HG03571 (cell line): ENCODE data around the gene FAM131A.

Source experiments
- ATAC-seq: cut with Tn5 transposase; IDR thresholded peaks from one replicate; pipeline ENCODE4 v1.9.1; 2021; ENCODE audit not compliant: unreplicated experiment

Gene FAM131A, protein sequence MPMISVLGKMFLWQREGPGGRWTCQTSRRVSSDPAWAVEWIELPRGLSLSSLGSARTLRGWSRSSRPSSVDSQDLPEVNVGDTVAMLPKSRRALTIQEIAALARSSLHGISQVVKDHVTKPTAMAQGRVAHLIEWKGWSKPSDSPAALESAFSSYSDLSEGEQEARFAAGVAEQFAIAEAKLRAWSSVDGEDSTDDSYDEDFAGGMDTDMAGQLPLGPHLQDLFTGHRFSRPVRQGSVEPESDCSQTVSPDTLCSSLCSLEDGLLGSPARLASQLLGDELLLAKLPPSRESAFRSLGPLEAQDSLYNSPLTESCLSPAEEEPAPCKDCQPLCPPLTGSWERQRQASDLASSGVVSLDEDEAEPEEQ

GRCh38 chr3:184337399-184337714, at the start of gene FAM131A:
Gene FAM131A, plus strand, starts transcription at chr3:184337600. Its CDS starts 31 bp downstream, at chr3:184337631.
- no peak for ATAC-seq

DNA sequence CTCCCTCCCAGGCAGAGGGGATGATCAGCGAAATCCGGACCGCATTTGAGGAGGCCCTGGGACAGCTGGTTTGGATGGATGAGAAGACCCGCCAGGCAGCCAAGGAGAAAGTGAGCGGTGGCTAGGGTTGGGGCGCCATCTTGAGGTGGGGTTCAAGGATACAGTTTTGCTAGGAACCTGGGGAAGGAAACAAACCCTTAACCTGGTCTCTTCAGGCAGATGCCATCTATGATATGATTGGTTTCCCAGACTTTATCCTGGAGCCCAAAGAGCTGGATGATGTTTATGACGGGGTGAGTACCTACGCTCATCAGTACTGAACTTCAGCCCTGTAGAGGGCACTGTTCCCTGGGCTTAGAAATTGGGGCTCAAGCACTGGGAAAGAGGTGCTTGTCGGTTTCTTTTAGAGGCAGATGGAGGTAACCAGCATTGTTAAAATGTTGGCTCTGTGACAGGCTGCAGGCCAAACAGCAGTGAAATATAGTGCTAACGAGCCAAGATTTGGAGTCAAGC, 47.9 kb upstream of the FAM131A start:
- no peak for ATAC-seq

DNA sequence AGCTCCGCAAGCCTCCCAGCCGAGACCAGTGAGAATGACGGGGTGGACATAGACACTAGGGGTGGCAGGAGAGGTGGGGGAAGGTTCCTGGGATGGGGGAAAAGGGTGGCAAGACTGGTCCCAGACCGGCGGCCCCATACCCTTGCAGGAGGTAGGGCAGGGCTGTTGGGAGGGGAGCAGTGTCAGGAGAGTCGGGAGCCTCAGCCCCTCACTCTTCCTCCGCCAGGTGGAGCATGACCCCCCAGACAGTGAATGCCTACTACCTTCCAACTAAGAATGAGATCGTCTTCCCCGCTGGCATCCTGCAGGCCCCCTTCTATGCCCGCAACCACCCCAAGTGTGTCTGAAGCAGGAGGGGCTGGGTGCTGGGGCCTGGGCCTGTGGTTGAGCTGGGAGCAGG, 47.1 kb upstream of the FAM131A start:
- ATAC-seq = no peak

- ATAC-seq = no peak
Measured at GRCh38 chr3:184291044-184291737, 46.2 kb upstream of the FAM131A start.

DNA sequence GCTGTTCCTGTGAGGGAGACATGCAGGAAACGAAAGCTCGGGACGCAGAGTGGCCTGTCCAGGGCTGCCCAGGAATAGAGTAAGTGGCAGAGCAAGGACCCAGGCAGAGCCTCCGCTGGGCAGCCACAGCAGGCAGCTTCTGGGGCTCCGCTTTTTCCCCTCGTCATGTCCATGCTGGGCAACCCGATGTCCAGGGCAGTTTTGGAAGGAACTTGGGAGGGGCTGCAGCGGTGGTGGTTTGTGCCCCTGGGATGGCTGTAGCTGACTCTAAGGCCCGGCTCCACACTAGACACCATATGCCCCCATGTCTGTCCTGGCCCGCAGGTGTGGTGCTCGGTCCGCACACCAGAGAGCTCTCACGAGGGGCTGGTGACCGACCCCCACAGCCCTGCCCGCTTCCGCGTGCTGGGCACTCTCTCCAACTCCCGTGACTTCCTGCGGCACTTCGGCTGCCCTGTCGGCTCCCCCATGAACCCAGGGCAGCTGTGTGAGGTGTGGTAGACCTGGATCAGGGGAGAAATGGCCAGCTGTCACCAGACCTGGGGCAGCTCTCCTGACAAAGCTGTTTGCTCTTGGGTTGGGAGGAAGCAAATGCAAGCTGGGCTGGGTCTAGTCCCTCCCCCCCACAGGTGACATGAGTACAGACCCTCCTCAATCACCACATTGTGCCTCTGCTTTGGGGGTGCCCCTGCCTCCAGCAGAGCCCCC, 45.5 kb upstream of the FAM131A start:
- ATAC-seq = no peak

DNA sequence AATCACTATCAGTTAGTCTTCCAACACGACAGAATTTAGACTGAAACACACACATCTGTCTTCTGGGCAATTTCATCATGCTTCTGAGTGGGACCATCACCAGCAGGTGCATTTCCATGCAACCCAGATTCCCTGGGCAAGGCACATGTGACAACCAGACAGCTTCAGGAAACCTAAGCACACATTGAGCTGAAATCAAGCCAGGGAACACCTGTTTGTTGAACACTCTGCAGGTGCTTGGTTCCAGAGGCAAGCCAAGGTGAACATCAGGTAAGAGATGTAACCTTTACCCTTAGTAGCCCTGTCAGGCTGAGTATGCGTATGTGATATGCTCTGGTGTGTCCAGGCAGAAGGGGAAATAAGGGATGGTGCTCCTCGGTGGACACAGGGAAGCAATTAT, 41.6 kb upstream of the FAM131A start:
- no peak for ATAC-seq

DNA sequence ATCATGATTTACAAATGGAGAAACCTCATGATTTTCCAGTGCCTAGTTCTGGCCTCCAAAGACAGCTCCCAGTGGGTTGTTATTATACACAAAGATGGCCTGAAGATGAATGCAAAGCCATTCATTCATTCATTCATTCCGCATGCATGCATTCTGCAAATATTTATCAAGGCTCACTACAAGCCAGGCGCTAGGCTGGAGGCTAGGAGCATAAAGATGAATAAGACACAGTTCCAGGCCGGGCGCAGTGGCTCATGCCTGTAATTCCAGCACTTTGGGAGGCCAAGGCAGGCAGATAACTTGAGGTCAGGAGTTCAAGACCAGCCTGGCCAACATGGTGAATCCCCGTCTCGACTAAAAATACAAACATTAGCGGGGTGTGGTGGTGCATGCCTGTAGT, 40.8 kb upstream of the FAM131A start:
- no peak for ATAC-seq

DNA sequence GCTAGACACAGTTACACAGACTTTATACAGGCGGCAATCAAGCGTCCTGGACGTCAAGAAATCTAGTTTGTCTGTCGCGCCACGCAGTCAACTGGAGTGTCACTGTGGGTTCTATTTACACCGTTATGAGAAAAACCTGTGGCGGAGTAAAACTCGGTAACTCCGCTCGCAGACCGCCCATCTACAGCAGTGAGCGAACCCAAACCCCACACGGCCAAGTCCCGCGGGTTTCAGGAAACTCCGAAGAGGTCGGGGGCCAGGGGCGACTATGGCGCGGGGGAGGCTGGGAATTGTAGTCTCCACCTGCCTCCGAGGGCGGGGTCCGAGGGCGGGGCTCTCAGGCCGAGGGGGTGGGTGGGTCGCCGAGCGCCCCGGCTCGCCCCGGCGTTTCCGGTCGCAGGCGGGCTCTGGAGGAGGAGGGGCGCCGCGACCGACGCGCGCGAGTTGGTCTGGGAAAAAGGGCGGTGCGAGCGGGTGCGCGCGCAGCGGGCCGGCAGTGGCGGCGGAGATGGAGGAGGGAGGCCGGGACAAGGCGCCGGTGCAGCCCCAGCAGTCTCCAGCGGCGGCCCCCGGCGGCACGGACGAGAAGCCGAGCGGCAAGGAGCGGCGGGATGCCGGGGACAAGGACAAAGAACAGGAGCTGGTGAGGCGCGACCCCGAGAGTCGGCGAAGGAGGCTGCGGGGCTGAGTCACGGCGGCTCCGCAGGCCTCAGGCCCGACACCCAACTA, 38.5 kb upstream of the FAM131A start, which contains the start of gene PSMD2:
PSMD2 (plus strand) TSS at position 483 of the 729 bp plus-strand sequence; CDS start at position 509, 26 bp downstream.
- peak; percentile 87 for ATAC-seq

- no peak for ATAC-seq
Measured at GRCh38 chr3:184299488-184300377, 37.7 kb upstream of the FAM131A start.

DNA sequence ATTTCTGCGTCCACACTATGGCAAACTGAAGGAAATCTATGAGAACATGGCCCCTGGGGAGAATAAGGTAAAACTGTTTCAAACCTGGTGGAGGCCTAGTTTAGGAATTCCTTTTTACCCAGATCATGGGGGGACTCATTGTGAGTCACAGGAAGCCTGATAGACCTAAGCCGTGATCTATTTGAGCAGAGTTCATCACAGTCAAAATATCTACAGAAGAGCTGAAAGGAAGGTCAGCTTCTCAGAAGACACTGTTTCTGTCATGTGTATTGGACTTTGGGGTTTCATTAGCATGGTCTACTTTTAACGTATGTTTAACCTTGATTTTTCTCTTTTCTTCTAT, 37.1 kb upstream of the FAM131A start:
- ATAC-seq = no peak

GRCh38 chr3:184305577-184305976, 31.8 kb upstream of the FAM131A start:
- ATAC-seq = no peak

DNA sequence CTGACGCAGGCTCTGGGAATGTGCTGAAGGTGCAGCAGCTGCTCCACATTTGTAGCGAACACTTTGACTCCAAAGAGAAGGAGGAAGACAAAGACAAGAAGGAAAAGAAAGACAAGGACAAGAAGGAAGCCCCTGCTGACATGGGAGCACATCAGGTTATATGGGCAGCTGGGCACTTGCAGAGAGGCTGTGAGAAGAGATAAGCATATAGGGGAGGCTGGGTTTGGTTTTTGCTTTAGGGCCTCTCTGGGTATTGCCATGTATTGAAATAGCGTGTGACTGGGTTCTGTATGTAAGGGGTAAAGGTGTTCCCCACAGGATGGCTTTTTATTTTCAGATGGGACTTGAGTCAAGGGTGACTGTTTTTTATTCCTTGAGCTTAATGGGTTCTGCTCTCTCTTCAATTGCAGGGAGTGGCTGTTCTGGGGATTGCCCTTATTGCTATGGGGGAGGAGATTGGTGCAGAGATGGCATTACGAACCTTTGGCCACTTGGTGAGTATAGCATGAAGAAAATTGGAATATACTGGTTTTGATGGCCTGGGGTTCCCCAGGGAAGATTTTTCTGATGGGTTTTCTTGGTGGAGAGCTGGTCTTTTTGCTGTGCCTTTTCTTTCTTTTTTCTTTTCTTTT, 30.9 kb upstream of the FAM131A start:
- ATAC-seq = no peak

DNA sequence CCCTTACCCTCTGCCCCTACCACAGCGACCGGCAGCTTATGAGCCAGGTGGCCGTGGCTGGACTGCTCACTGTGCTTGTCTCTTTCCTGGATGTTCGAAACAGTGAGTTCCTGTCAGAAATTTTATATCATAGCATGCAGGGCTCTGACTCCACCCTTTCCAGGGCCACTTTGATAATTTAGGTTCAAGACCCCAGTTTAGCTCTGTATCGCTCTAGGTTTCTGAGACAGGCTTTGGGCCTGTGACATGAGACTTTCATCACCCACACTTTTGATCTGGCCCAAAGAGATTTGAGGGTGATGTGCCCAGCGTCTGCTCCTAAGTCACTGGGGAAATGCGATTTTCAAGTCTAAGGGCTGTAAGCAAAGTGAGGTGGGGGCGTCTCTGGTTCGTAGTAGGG, 29.5 kb upstream of the FAM131A start:
- ATAC-seq = no peak

GRCh38 chr3:184308744-184309143, 28.7 kb upstream of the FAM131A start:
- ATAC-seq = no peak

GRCh38 chr3:184311633-184312032, 25.8 kb upstream of the FAM131A start:
- ATAC-seq = no peak

DNA sequence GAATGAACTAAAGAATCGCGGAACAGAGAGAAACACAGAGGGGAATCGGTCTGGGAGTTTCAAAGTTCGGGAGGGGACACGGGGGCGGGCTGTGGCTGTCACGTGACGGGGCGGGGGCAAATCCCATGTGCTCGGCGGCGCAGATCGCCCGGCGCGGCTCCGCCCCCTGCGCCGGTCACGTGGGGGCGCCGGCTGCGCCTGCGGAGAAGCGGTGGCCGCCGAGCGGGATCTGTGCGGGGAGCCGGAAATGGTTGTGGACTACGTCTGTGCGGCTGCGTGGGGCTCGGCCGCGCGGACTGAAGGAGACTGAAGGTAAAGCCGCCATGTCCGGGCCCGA, 23.1 kb upstream of the FAM131A start, which contains the start of gene EIF4G1:
EIF4G1 (plus strand) TSS at position 244 of the 337 bp plus-strand sequence. CDS start 1,191 bp downstream, outside the sequence.
- peak; percentile 77 for ATAC-seq

DNA sequence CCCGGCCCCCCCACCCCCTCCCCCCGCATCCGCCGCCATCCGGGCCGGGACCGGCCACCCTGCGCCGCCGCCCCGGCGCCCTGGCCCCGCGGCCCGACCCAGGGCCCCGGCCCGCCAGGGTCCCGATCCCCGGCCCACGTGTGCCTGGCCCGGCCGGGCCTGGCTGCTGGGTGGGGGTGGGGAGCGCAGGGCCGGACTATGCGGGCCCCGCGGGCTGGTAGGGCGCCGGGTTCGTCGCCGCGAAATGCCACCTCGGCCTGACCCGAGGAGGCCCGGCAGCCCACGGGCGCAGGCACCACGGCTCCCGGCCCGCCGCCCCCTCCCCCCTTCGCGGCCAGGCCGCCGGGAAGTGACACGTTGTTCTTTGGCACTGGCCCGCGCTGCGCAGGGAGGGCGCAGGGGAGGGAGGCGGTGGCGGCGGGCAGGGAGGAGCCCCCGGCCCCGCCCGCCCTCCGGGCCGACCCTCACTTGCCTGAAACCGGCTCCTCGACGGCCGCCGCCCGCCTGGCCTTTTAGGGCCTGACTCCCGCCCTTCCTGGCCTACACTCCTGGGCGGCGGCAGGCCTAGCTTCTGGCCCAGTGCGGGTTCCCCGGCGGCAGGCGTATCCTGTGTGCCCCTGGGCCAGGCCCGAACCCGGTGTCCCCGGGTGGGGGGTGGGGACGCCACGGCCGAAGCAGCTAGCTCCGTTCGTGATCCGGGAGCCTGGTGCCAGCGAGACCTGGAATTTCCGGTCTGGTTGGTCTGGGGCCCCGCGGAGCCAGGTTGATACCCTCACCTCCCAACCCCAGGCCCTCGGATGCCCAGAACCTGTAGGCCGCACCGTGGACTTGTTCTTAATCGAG, 22.5 kb upstream of the FAM131A start:
- peak; percentile 26 for ATAC-seq

DNA sequence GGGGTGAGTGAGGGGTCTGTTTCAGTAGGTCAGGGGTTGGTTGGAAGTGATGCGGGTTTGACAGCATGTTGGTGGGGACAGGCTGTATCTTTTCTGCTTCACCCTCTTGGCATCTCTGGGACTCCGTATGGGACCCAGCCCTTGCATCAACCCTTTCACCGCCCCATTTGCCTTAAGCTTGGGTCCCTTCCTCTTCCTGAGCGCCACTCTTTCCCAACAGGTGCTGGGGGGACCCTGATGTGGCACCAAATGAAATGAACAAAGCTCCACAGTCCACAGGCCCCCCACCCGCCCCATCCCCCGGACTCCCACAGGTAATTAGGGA, 21.9 kb upstream of the FAM131A start:
- no peak for ATAC-seq
